Upper lobe of right lung (tissue), 1 donor: ENCODE measurements around the gene PIP5K1C. TPM values are rescaled to one million over a fixed set of nuclear protein-coding genes. Genes with fewer than 3 reads are reported as not detected.

Source experiments
- ATAC-seq: fragments of 200-7000 bp; cut with Tn5 transposase; one replicate; pipeline ENCODE4 v1.9.1; 2020; ENCODE audit warnings: mild to moderate bottlenecking, moderate library complexity
- DNase-seq: peaks from one replicate; pipeline ENCODE4 v3.0.0-alpha.2; 2020
- H3K27ac ChIP-seq: fragments of 200-600 bp; one replicate; pipeline ENCODE4 v1.8.0; 2022
- H3K27me3 ChIP-seq: fragments of 200-600 bp; one replicate; pipeline ENCODE4 v1.8.0; 2022; ENCODE audit warnings: mild to moderate bottlenecking
- H3K36me3 ChIP-seq: fragments of 200-600 bp; one replicate; pipeline ENCODE4 v1.8.0; 2022
- H3K4me1 ChIP-seq: fragments of 200-600 bp; one replicate; pipeline ENCODE4 v1.8.0; 2022
- H3K4me3 ChIP-seq: fragments of 200-600 bp; one replicate; pipeline ENCODE4 v1.8.0; 2022; ENCODE audit warnings: mild to moderate bottlenecking
- H3K9me3 ChIP-seq: fragments of 200-600 bp; one replicate; pipeline ENCODE4 v1.8.0; 2022
- CTCF ChIP-seq: fragments of 200-600 bp; IDR thresholded peaks from one replicate; pipeline ENCODE4 v1.8.0; 2022; ENCODE audit warnings: antibody characterized with exemption
- intact Hi-C: fragments of 100-400 bp; cut with DNase I; formaldehyde crosslinking; loops from one replicate; pipeline ENCODE4 v1.11.0; 2022
- total RNA-seq: library from RNA; stranded (reverse); fragmentation: NEBNext Ultra II Directional; extraction: Animal tissue kit (Norgen Biotek cat#: 25700); gene quantifications from one replicate; pipeline ENCODE4 v1.2.1, GENCODE V29; 2021
- donor health status: DM: no; HTN: yes; CAD: no; lungs with severe emphysema.

Gene PIP5K1C
- total RNA-seq, 1 donor from 2014 or later: 42.1 TPM

- Histone ChIP-seq H3K27ac (no peak overlapping the region), H3K36me3 (no peaks in the 10 kb centered on the region), H3K27me3 (no peaks in the 10 kb centered on the region), H3K4me1 (peaks cover 6% of the 10 kb centered on the region), H3K9me3 (no peaks in the 10 kb centered on the region), H3K4me3 (no peak overlapping the region)
- peak; percentile 62 for DNase-seq
- no peak for TF ChIP-seq CTCF
- intact Hi-C loops: no loop called here
- no peak for ATAC-seq
Measured at GRCh38 chr19:3599776-3600187, 100.5 kb downstream of the PIP5K1C start.

- ATAC-seq (no peak), DNase-seq (no peak)
- Histone ChIP-seq H3K36me3 (no peaks in the 10 kb centered on the region), H3K4me3 (no peak overlapping the region), H3K27me3 (no peaks in the 10 kb centered on the region), H3K9me3 (no peaks in the 10 kb centered on the region), H3K4me1 (no peaks in the 10 kb centered on the region), H3K27ac (no peak overlapping the region)
- TF ChIP-seq CTCF: no peak
- intact Hi-C loops: no loop called here
Measured at GRCh38 chr19:3595521-3596061, 104.7 kb downstream of the PIP5K1C start.

GRCh38 chr19:3593156-3593555, 107.1 kb downstream of the PIP5K1C start:
- Histone ChIP-seq H3K27me3 (no peaks in the 10 kb centered on the region), H3K36me3 (no peaks in the 10 kb centered on the region), H3K9me3 (no peaks in the 10 kb centered on the region), H3K27ac (no peak overlapping the region), H3K4me3 (no peak overlapping the region), H3K4me1 (no peaks in the 10 kb centered on the region)
- DNase-seq (no peak), ATAC-seq (no peak)
- no peak for TF ChIP-seq CTCF
- intact Hi-C loops: no loop called here

GRCh38 chr19:3591876-3592613, 108.2 kb downstream of the PIP5K1C start:
- no peak overlapping the region for H3K27ac ChIP-seq
- TF ChIP-seq CTCF: no peak
- ATAC-seq (no peak), DNase-seq (no peak)
- H3K4me1 ChIP-seq: no peaks in the 10 kb centered on the region
- H3K27me3 ChIP-seq: no peaks in the 10 kb centered on the region
- H3K4me3 ChIP-seq: no peak overlapping the region
- H3K36me3 ChIP-seq: no peaks in the 10 kb centered on the region
- intact Hi-C loops: no loop called here
- H3K9me3 ChIP-seq: no peaks in the 10 kb centered on the region

- no peak for TF ChIP-seq CTCF
- Histone ChIP-seq H3K27ac (no peak overlapping the region), H3K4me3 (no peak overlapping the region), H3K27me3 (peaks cover 1% of the 10 kb centered on the region), H3K36me3 (no peaks in the 10 kb centered on the region), H3K4me1 (no peaks in the 10 kb centered on the region), H3K9me3 (no peaks in the 10 kb centered on the region)
- ATAC-seq: no peak
- DNase-seq: no peak
- intact Hi-C loops: no loop called here
Measured at GRCh38 chr19:3590991-3591659, 109.1 kb downstream of the PIP5K1C start.
